HepG2 (cell line): ENCODE results near the gene MAPK14. TPM values are rescaled to one million over a fixed set of nuclear protein-coding genes. Genes with fewer than 3 reads are reported as not detected.

Source experiments
- ADNP ChIP-seq: sonication (generic); formaldehyde crosslinking; IDR thresholded peaks from 2 replicates; pipeline ENCODE4 v1.4.0; 2020; ENCODE audit warnings: missing genetic modification reagents
- CEBPB ChIP-seq: IDR thresholded peaks from 2 replicates; pipeline ENCODE4 v1.6.1; 2011; ENCODE audit warnings: low read depth, low read length, improper control_type of control experiment, borderline replicate concordance
- GABPA ChIP-seq, 2 experiments: IDR thresholded peaks; 2 replicates each; pipeline ENCODE4 v1.6.1; 2011 to 2016; ENCODE audit warnings: low read depth in 2 of 2, low read length in 1 of 2, missing biosample characterization in 1 of 2, missing genetic modification characterization in 1 of 2
- GABPB1 ChIP-seq: IDR thresholded peaks from 2 replicates; pipeline ENCODE4 v1.6.1; 2016; ENCODE audit warnings: mild to moderate bottlenecking, missing genetic modification reagents, moderate library complexity, missing compliant biosample characterization
- GPN1 ChIP-seq: sonication (generic); formaldehyde crosslinking; IDR thresholded peaks from 2 replicates; pipeline ENCODE4 v1.5.1; 2020; ENCODE audit warnings: missing genetic modification reagents, borderline replicate concordance
- HNRNPH1 ChIP-seq: fragments of 200-400 bp; formaldehyde crosslinking; optimal IDR thresholded peaks from 2 replicates; pipeline ENCODE3; 2017; ENCODE audit warnings: mild to moderate bottlenecking, low read depth, low read length
- IKZF4 ChIP-seq: sonication (generic); formaldehyde crosslinking; IDR thresholded peaks from 2 replicates; pipeline ENCODE4 v1.5.1; 2020; ENCODE audit warnings: borderline replicate concordance, mild to moderate bottlenecking, low read depth, missing genetic modification reagents; ENCODE audit errors: not compliant biosample characterization
- KLF15 ChIP-seq: sonication (generic); formaldehyde crosslinking; IDR thresholded peaks from 2 replicates; pipeline ENCODE4 v1.8.1; 2023; ENCODE audit warnings: borderline replicate concordance, mild to moderate bottlenecking, inconsistent platforms, missing genetic modification reagents, mixed read lengths
- MAX ChIP-seq: IDR thresholded peaks from 2 replicates; pipeline ENCODE4 v1.6.1; 2012; ENCODE audit warnings: inconsistent platforms
- MEIS1 ChIP-seq: sonication (generic); formaldehyde crosslinking; IDR thresholded peaks from 2 replicates; pipeline ENCODE4 v1.9.0; 2021; ENCODE audit warnings: mild to moderate bottlenecking, missing genetic modification reagents, moderate library complexity, borderline replicate concordance
- MIXL1 ChIP-seq: IDR thresholded peaks from 2 replicates; pipeline ENCODE4 v1.6.1; 2016
- NCOA5 ChIP-seq: sonication (generic); formaldehyde crosslinking; IDR thresholded peaks from 2 replicates; pipeline ENCODE4 v1.4.0; 2020; ENCODE audit warnings: missing genetic modification reagents
- ONECUT2 ChIP-seq: sonication (generic); formaldehyde crosslinking; IDR thresholded peaks from 2 replicates; pipeline ENCODE4 v1.4.0; 2020; ENCODE audit warnings: missing genetic modification reagents
- PITX1 ChIP-seq: sonication (generic); formaldehyde crosslinking; IDR thresholded peaks from 2 replicates; pipeline ENCODE4 v1.5.1; 2020; ENCODE audit warnings: mild to moderate bottlenecking, missing genetic modification reagents
- SRF ChIP-seq: IDR thresholded peaks from 2 replicates; pipeline ENCODE4 v1.6.1; 2011; ENCODE audit warnings: mild to moderate bottlenecking, low read depth, low read length, moderate library complexity
- THAP7 ChIP-seq: sonication (generic); formaldehyde crosslinking; IDR thresholded peaks from 2 replicates; pipeline ENCODE4 v1.8.1; 2023; ENCODE audit warnings: mild to moderate bottlenecking, missing genetic modification reagents
- ZBTB10 ChIP-seq: sonication (generic); formaldehyde crosslinking; IDR thresholded peaks from 2 replicates; pipeline ENCODE4 v1.4.0; 2020; ENCODE audit warnings: missing genetic modification reagents, borderline replicate concordance
- ZBTB38 ChIP-seq: sonication (generic); formaldehyde crosslinking; IDR thresholded peaks from 2 replicates; pipeline ENCODE4 v1.5.1; 2020; ENCODE audit warnings: mild to moderate bottlenecking, missing genetic modification reagents
- ZBTB39 ChIP-seq: sonication (generic); formaldehyde crosslinking; IDR thresholded peaks from 2 replicates; pipeline ENCODE4 v1.5.0; 2020; ENCODE audit warnings: missing genetic modification reagents
- ZNF367 ChIP-seq: sonication (generic); formaldehyde crosslinking; IDR thresholded peaks from 2 replicates; pipeline ENCODE4 v1.4.0; 2020; ENCODE audit warnings: missing genetic modification reagents, borderline replicate concordance
- ZNF569 ChIP-seq: sonication (generic); formaldehyde crosslinking; IDR thresholded peaks from 2 replicates; pipeline ENCODE4 v1.5.0; 2020; ENCODE audit warnings: mild to moderate bottlenecking, missing genetic modification reagents, moderate library complexity, borderline replicate concordance
- ZNF782 ChIP-seq: sonication (generic); formaldehyde crosslinking; IDR thresholded peaks from 2 replicates; pipeline ENCODE4 v1.4.0; 2020; ENCODE audit warnings: missing genetic modification reagents, mild to moderate bottlenecking, borderline replicate concordance
- ZSCAN20 ChIP-seq: sonication (generic); formaldehyde crosslinking; IDR thresholded peaks from 2 replicates; pipeline ENCODE4 v1.4.0; 2020; ENCODE audit warnings: missing genetic modification reagents, mild to moderate bottlenecking, borderline replicate concordance
- ZSCAN29 ChIP-seq: sonication (generic); formaldehyde crosslinking; conservative IDR thresholded peaks from 2 replicates; pipeline ENCODE4 v1.4.0; 2020; ENCODE audit warnings: mild to moderate bottlenecking, missing genetic modification reagents
- ZSCAN30 ChIP-seq: sonication (generic); formaldehyde crosslinking; IDR thresholded peaks from 2 replicates; pipeline ENCODE4 v1.5.0; 2020; ENCODE audit warnings: mild to moderate bottlenecking, missing genetic modification reagents
- polyA plus RNA-seq, 8 experiments: library from polyadenylated mRNA; depleted of rRNA in 3 of 8; stranded (reverse) in 7 of 8; unstranded in 1 of 8; fragments of >200 nt; fragmentation: Illumina TruSeq in 4 of 8; extraction: Trizol in 4 of 8; gene quantifications; 2 replicates each; pipeline versions ENCODE4 v1.2.1 to v1.2.3, GENCODE V29; 2011 to 2016; ENCODE audit warnings: low read depth in 4 of 8, missing spikeins in 1 of 8, mixed read lengths in 1 of 8; ENCODE audit not compliant: insufficient read depth in 1 of 8
- total RNA-seq, 5 experiments: library from RNA; depleted of rRNA; stranded (reverse); fragments of >200 nt; fragmentation: Illumina TruSeq; extraction: Trizol; gene quantifications; 2 replicates each; pipeline ENCODE4 v1.2.3, GENCODE V29; 2016; ENCODE audit warnings: low read depth in 1 of 5

The MAPK14 gene
- total and polyA plus RNA-seq, 2 of the 13 experiments (the other 11 are each of a cell fraction or from before 2014, with no cell fraction given), result 66.3 to 67.3 TPM

GRCh38 chr6:36027501-36028087, at the start of gene MAPK14 (continued):
- TF ChIP-seq IKZF4 (CRISPR knock-in tag) (peak; percentile 78), ZNF367 (CRISPR knock-in tag) (peak; percentile 49; the same call in 1 of the 2 replicates), THAP7 (CRISPR knock-in tag) (peak; percentile 24; the same call in 1 of the 2 replicates), ADNP (CRISPR knock-in tag) (no peak), MIXL1 (0 out of 2 replicates have a peak, but pooled peaks have one; percentile 56), MEIS1 (CRISPR knock-in tag) (no peak), ZSCAN30 (CRISPR knock-in tag) (no peak; the same call in 1 of the 2 replicates), ZBTB10 (CRISPR knock-in tag) (0 out of 2 replicates have a peak, but pooled peaks have one; percentile 38), GABPA (IDR thresholded peaks at IDR 0.05; ENCODE audit: low read depth, low read length) (no peak), GABPA (CRISPR knock-in tag; IDR thresholded peaks at IDR 0.05; ENCODE audit: low read depth) (peak; percentile 61; the same call in 1 of the 2 replicates), GPN1 (CRISPR knock-in tag) (peak; percentile 81; the same call in 1 of the 2 replicates), HNRNPH1 (no peak), NCOA5 (CRISPR knock-in tag) (no peak), KLF15 (CRISPR knock-in tag) (no peak), GABPB1 (peak; percentile 55), ZBTB39 (CRISPR knock-in tag) (no peak), PITX1 (CRISPR knock-in tag) (peak; percentile 70; the same call in 1 of the 2 replicates), MAX (peak; percentile 85), ONECUT2 (CRISPR knock-in tag) (no peak), SRF (peak; percentile 97), ZNF782 (no peak), ZBTB38 (peak; percentile 33), ZSCAN29 (CRISPR knock-in tag) (peak; percentile 65; the same call in 1 of the 2 replicates), ZNF569 (CRISPR knock-in tag) (no peak), ZSCAN20 (no peak), CEBPB (no peak)
